ENCODE results near the gene DRD3.
A peak's percentile ranks its signal among the peaks of the same experiment; 100 is the strongest.

Gene DRD3

GRCh38 chr3:114218578-114219185 lies 39.8 kb upstream of the DRD3 start:
- H3K4me3 ChIP-seq (ENCODE audit: low read length): no peak overlapping the region
- no peak for DNase-seq (ENCODE audit: low read depth)
- TF ChIP-seq CTCF (conservative IDR thresholded peaks at IDR 0.05; ENCODE audit: low read length): no peak

- no peak for DNase-seq (ENCODE audit: low read depth)
- TF ChIP-seq CTCF (conservative IDR thresholded peaks at IDR 0.05; ENCODE audit: low read length): no peak
Observed at GRCh38 chr3:114218006-114218405, 39.2 kb upstream of the DRD3 start.

GRCh38 chr3:114217266-114217665 lies 38.4 kb upstream of the DRD3 start:
- no peak for TF ChIP-seq CTCF (conservative IDR thresholded peaks at IDR 0.05; ENCODE audit: low read length)
- DNase-seq (ENCODE audit: low read depth): no peak
- H3K4me3 ChIP-seq (ENCODE audit: low read length): no peak overlapping the region

More at GRCh38 chr3:114218006-114218405, 39.2 kb upstream of the DRD3 start:
- H3K4me3 ChIP-seq (ENCODE audit: low read length): no peak overlapping the region

- TF ChIP-seq CTCF (conservative IDR thresholded peaks at IDR 0.05; ENCODE audit: low read length): no peak
- no peak overlapping the region for H3K4me3 ChIP-seq (ENCODE audit: low read length)
- DNase-seq (ENCODE audit: low read depth): peak; percentile 15
Observed at GRCh38 chr3:114216186-114216970, 37.5 kb upstream of the DRD3 start.

GRCh38 chr3:114214542-114215341 lies 35.9 kb upstream of the DRD3 start:
- DNase-seq (ENCODE audit: low read depth): no peak
- no peak for TF ChIP-seq CTCF (conservative IDR thresholded peaks at IDR 0.05; ENCODE audit: low read length)
- H3K4me3 ChIP-seq (ENCODE audit: low read length): peak overlapping the region; percentile 49

GRCh38 chr3:114213627-114214541 lies 35.0 kb upstream of the DRD3 start:
- peak; percentile 68 for DNase-seq (ENCODE audit: low read depth)
- peak overlapping the region; percentile 49 for H3K4me3 ChIP-seq (ENCODE audit: low read length)
- peak; percentile 9; the same call in 1 of the 2 replicates for TF ChIP-seq CTCF (conservative IDR thresholded peaks at IDR 0.05; ENCODE audit: low read length)
